Type B pancreatic cell (in vitro differentiated cells): ENCODE results near the gene IGF2. TPM values are rescaled to one million over a fixed set of nuclear protein-coding genes. Genes with fewer than 3 reads are reported as not detected.

ENCODE experiments used
- DNase-seq: peaks from one replicate; pipeline ENCODE4 v3.0.0; 2021; ENCODE audit warnings: mixed read lengths; ENCODE audit not compliant: unreplicated experiment; ENCODE audit errors: extremely low spot score
- H3K27ac Mint-ChIP-seq: 2 replicates; pipeline ENCODE4 v1.8.0; 2021; ENCODE audit warnings: mild to moderate bottlenecking, mixed read lengths
- H3K27me3 Mint-ChIP-seq: 2 replicates; pipeline ENCODE4 v1.8.0; 2021; ENCODE audit warnings: mixed read lengths
- H3K36me3 Mint-ChIP-seq: 2 replicates; pipeline ENCODE4 v1.8.0; 2021; ENCODE audit warnings: mixed read lengths
- H3K4me1 Mint-ChIP-seq: one replicate; pipeline ENCODE4 v1.8.0; 2021; ENCODE audit warnings: mixed read lengths; ENCODE audit not compliant: unreplicated experiment
- H3K4me3 Mint-ChIP-seq: 2 replicates; pipeline ENCODE4 v1.8.0; 2021; ENCODE audit warnings: mild to moderate bottlenecking, mixed read lengths
- H3K9me3 Mint-ChIP-seq: 2 replicates; pipeline ENCODE4 v1.8.0; 2021; ENCODE audit warnings: mixed read lengths
- total RNA-seq: library from RNA; stranded (reverse); gene quantifications from 2 replicates; pipeline ENCODE4 v1.2.1, GENCODE V29; 2021; ENCODE audit warnings: low replicate concordance
- TF ChIP-seq, protein P1 (sequence below): fragments of 200-600 bp; sonication (generic); conservative IDR thresholded peaks from 2 replicates; pipeline ENCODE4 v1.5.0; 2021; ENCODE audit warnings: antibody characterized with exemption, mild to moderate bottlenecking

IGF2 gene
- total RNA-seq, 1 donor from 2014 or later: 2,350 TPM

GRCh38 chr11:2102132-2102882 is 36.9 kb downstream of the IGF2 start:
- H3K36me3 Mint-ChIP-seq: no peaks in the 10 kb centered on the region

GRCh38 chr11:2101171-2101675 is 38.0 kb downstream of the IGF2 start:
- no peaks in the 10 kb centered on the region for H3K27me3 Mint-ChIP-seq
- H3K4me3 Mint-ChIP-seq: no peak overlapping the region
- peaks cover 7% of the 10 kb centered on the region for H3K4me1 Mint-ChIP-seq
- H3K27ac Mint-ChIP-seq: no peak overlapping the region
- DNase-seq: peak; percentile 54
- no peaks in the 10 kb centered on the region for H3K9me3 Mint-ChIP-seq
- H3K36me3 Mint-ChIP-seq: no peaks in the 10 kb centered on the region
- TF ChIP-seq, protein P1, sequence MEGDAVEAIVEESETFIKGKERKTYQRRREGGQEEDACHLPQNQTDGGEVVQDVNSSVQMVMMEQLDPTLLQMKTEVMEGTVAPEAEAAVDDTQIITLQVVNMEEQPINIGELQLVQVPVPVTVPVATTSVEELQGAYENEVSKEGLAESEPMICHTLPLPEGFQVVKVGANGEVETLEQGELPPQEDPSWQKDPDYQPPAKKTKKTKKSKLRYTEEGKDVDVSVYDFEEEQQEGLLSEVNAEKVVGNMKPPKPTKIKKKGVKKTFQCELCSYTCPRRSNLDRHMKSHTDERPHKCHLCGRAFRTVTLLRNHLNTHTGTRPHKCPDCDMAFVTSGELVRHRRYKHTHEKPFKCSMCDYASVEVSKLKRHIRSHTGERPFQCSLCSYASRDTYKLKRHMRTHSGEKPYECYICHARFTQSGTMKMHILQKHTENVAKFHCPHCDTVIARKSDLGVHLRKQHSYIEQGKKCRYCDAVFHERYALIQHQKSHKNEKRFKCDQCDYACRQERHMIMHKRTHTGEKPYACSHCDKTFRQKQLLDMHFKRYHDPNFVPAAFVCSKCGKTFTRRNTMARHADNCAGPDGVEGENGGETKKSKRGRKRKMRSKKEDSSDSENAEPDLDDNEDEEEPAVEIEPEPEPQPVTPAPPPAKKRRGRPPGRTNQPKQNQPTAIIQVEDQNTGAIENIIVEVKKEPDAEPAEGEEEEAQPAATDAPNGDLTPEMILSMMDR: no peak

More at GRCh38 chr11:2102132-2102882, 36.9 kb downstream of the IGF2 start:
- Mint-ChIP-seq H3K4me3 (no peak overlapping the region), H3K4me1 (peaks cover 1% of the 10 kb centered on the region), H3K27me3 (no peaks in the 10 kb centered on the region), H3K27ac (no peak overlapping the region), H3K9me3 (no peaks in the 10 kb centered on the region)
- TF ChIP-seq, protein P1: no peak
- DNase-seq: no peak

DNA sequence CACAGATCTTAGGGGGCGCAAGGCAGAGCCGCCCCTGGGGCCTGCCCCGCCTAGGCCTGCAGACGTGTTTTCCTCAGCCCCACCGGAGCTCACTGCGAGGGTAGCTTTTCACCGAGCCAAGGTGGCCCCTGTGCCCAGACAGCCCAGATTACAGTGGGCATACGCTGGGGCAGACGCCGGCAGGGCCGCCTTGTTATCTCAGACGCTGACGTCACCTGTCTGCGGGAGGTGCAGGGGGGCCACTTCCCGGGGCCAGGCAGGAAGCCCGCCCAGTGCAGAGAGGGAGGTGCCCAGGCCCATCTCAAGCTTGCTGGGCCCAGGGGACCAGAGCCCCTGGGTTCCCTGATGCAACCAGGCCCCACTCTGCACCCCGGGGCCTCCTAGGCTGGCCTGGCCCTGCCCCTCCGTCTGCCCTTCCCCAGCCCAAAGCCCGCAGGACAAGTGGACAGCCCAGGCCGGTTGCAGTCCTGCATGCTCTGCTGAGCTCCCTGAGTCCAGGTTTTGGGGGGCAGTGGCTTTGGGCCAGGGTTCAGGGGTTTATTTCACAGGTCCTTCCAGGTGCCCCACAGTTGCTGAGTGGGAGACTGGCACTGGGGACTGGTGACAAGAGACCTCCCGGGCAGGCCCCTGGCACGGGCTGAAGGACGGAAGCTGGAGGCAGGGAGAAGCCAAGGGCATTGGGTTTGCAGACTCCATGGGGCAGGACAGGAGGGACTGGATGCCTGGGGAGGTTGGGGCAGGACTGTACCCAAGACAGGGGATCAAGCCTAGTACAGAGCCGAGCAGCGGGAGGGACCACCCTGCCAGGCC is 38.6 kb downstream of the IGF2 start:
- no peak for DNase-seq
- no peak overlapping the region for H3K4me3 Mint-ChIP-seq
- no peaks in the 10 kb centered on the region for H3K36me3 Mint-ChIP-seq
- peaks cover 7% of the 10 kb centered on the region for H3K4me1 Mint-ChIP-seq
- no peaks in the 10 kb centered on the region for H3K27me3 Mint-ChIP-seq
- H3K27ac Mint-ChIP-seq: no peak overlapping the region
- TF ChIP-seq, protein P1: no peak
- no peaks in the 10 kb centered on the region for H3K9me3 Mint-ChIP-seq

DNA sequence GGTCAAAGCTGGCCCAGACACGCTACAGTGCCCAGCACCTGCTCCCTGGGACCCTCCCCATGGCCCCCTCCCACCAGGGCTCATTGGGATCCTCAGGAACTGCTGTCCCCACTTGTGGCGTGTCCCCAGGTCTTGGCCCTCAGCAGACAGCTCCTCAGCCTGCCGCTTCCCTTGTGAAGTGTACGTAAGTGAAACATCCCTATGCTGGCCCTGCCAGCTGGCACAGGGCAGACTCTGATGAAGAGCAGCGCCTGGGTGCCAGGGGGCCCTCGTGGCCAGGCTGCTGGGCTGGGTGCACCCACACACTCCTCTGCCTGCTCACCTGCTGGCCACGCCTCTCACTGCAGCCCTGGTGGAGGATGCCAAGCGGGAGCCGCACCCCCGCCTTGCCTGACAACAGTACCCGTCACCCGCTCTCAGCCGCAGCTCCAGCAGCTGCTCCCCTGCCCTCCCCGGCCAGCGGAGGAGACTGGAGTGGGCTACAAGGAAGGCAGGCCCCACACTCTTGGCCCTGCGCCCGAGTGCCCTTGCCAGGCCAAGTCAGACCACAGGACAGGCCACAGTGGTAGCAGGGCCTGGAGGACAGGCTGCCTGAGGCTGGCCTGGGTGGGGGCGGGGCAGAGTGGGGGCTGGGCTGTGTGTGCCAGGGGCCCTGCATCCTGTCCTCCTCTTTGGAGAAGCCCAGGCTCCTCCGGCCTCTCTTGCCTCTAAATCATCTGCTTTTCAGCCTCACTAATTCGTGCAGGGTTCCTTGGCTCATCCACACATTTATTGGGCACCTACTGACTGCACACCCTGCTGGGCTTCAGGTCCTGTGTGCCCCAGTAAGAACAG is 39.5 kb downstream of the IGF2 start:
- Mint-ChIP-seq H3K4me3 (no peak overlapping the region), H3K9me3 (no peaks in the 10 kb centered on the region), H3K27me3 (no peaks in the 10 kb centered on the region), H3K4me1 (peaks cover 7% of the 10 kb centered on the region), H3K27ac (no peak overlapping the region), H3K36me3 (no peaks in the 10 kb centered on the region)
- TF ChIP-seq, protein P1: no peak
- DNase-seq: no peak
